ENCODE data around the gene IL25. TPM values are rescaled to one million over a fixed set of nuclear protein-coding genes. Genes with fewer than 3 reads are reported as not detected.
A peak's percentile ranks its signal among the peaks of the same experiment; 100 is the strongest.

Gene IL25
- total and polyA plus RNA-seq, 9 donors, result not detected

DNA sequence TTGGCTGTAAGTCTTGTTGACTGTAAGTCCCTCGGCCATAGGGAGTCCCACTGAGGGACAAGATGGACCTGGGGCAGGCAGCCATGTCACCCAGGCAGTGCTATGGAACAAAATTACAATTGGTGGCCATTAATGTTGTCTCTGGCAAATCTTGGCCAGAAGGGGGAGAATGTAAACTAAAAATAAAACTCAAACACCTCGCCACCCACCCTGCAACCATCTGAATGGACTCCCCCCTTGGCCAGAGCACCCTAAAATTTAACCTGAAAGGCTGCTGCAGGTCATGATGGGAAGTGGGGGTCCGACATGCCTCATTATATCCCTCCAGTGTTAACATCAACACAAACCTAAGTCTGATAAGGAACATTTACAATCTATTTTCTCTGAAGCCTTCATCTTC lies 28.1 kb upstream of the IL25 start:
- H3K4me3 ChIP-seq (ENCODE audit: low read length), result no peak overlapping the region
- no peaks in the 10 kb centered on the region for H3K9me3 ChIP-seq (replicated peaks; ENCODE audit: control insufficient read depth, low read depth, low read length)
- H3K27me3 ChIP-seq (ENCODE audit: control insufficient read depth, insufficient read depth, low read length), result no peaks in the 10 kb centered on the region
- 48% methylated on average over 2 of the region's 3 CpGs for WGBS (ENCODE audit: insufficient coverage)
- H3K4me1 ChIP-seq (ENCODE audit: control insufficient read depth, insufficient read depth, low read length), result no peaks in the 10 kb centered on the region
- peaks cover 15% of the 10 kb centered on the region for H3K36me3 ChIP-seq (ENCODE audit: control insufficient read depth, insufficient read depth, low read length)
- no peak for DNase-seq
- H3K27ac ChIP-seq (ENCODE audit: low read length), result no peak overlapping the region

DNA sequence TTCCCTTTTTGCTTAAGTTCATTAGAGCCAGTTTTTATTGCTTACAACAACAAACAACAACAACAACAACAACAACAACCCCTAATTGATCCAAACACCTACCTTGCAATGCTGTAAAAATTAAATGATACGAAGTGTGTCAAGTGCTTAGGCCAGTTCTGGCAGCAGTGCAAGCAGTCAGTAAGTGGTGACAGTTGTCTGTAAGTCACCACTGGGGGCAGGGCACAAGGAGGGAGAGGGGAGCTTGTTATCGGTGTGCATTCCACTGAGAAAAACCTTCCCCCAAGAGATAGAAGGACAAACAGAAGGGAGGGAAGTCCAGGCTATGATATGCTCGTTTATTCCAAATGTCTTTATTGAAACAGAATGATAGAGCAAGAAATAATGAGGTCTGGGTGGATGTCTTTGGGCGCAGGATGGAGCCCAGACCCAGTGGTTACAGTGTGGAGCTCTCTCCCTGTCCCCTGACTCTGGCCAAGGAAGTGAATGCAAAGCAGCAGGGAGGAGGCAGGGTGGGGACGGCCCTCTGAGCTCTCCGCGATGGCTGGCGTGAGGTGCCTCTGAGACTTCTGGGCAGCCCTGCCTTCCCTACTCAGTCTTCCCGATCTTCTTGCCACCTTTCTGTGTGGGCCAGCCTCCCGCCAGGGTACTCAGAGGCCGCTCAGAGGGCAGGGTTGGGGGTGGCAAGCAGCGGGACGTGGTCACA lies 26.5 kb upstream of the IL25 start:
- no peak overlapping the region for H3K27ac ChIP-seq (ENCODE audit: low read length)

DNA sequence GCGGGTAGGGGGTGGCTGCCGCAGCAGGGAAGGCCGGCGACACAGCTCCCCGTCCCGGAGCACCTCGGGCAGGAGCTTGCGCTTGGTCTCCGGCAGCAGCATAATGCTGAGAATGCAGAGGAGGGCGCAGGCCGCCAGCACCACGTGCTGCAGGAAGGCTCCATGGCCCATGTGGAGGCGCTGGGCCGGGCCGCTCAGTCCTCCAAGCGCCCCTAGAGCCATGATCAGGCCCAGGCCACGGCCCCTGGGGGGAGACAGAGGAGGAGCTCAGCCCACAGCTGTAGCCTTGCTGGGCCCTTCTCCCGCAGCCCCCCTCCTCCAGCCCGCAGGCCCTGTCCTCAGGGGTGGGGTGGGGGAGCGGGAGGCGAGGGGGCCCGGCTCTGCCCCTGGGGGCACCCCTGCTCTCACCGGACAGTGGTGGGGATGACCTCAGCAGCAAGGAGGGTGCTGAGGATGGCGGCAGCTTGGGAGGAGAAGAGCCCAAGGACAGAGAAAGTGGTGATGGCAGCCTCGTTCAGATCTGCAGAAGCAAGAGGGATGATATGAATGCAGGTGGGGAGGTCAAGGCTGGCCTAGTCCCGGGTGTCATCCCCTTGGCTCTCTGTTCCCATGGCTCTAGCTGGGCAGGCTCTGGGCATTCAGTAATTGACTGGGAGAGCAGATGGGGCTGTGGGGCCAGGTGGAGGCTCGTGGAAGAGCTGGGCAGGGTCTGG lies 25.8 kb upstream of the IL25 start:
- Histone ChIP-seq H3K4me1 (ENCODE audit: control insufficient read depth, insufficient read depth, low read length) (peaks cover 4% of the 10 kb centered on the region), H3K27ac (ENCODE audit: low read length) (no peak overlapping the region), H3K36me3 (ENCODE audit: control insufficient read depth, insufficient read depth, low read length) (peaks cover 16% of the 10 kb centered on the region), H3K9me3 (replicated peaks; ENCODE audit: control insufficient read depth, low read depth, low read length) (no peaks in the 10 kb centered on the region), H3K27me3 (ENCODE audit: control insufficient read depth, insufficient read depth, low read length) (peaks cover 5% of the 10 kb centered on the region), H3K4me3 (ENCODE audit: low read length) (no peak overlapping the region)
- no peak for DNase-seq
- WGBS (ENCODE audit: insufficient coverage), result 67% methylated on average over 21 of the region's 27 CpGs

More for the DNA sequence above, 26.5 kb upstream of the IL25 start:
- no peaks in the 10 kb centered on the region for H3K9me3 ChIP-seq (replicated peaks; ENCODE audit: control insufficient read depth, low read depth, low read length)
- no peak for DNase-seq
- H3K27me3 ChIP-seq (ENCODE audit: control insufficient read depth, insufficient read depth, low read length), result no peaks in the 10 kb centered on the region
- no peaks in the 10 kb centered on the region for H3K4me1 ChIP-seq (ENCODE audit: control insufficient read depth, insufficient read depth, low read length)
- WGBS (ENCODE audit: insufficient coverage), result 76% methylated on average over 7 of the region's 13 CpGs
- no peak overlapping the region for H3K4me3 ChIP-seq (ENCODE audit: low read length)
- H3K36me3 ChIP-seq (ENCODE audit: control insufficient read depth, insufficient read depth, low read length), result peaks cover 16% of the 10 kb centered on the region

DNA sequence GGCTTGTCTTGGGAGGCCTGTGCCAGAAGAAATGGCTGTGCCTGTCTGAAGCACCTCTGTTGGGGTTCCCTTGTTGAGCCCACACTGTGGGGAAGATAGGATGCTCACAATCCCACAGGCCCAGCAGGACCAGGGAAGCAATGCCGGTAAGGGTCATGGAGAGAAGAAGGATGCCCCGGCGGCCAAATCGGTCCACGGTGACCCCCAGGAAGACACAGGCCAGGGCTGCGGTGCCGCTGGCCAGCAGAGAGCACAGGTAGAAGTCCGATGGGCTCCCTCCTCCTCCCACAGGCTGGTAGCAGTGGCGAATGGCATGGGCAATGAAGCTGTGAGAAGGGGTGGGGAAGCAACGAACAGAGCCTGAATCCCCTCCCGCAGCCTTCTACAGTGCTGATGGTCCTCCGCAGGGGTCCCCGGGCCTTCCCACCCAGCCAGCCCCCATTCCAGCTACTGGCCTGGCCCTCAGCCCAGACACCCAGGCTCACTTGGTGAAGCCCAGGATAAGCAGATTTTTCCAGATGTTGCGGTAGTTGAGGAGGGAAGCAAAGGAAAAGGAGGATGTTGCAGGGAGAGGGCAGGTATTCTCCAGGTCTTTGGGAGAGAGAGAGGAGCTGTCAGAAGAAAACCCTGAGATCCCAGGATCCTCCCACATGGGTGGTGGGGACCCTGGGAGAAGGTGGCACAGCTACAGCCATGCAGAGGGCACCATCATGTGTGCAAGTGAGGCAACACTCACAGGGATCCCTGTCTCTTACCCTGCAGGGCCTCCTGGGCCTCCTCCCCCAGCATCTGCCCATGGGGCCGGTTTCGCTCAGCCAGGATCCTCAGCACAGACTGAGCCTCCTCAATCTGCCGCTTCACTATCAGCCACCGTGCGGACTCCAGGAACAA lies 25.0 kb upstream of the IL25 start:
- Histone ChIP-seq H3K36me3 (ENCODE audit: control insufficient read depth, insufficient read depth, low read length) (peaks cover 16% of the 10 kb centered on the region), H3K27ac (ENCODE audit: low read length) (no peak overlapping the region), H3K27me3 (ENCODE audit: control insufficient read depth, insufficient read depth, low read length) (peaks cover 10% of the 10 kb centered on the region), H3K4me3 (ENCODE audit: low read length) (no peak overlapping the region), H3K4me1 (ENCODE audit: control insufficient read depth, insufficient read depth, low read length) (peaks cover 10% of the 10 kb centered on the region), H3K9me3 (replicated peaks; ENCODE audit: control insufficient read depth, low read depth, low read length) (no peaks in the 10 kb centered on the region)
- 82% methylated on average over 8 of the region's 19 CpGs for WGBS (ENCODE audit: insufficient coverage)
- no peak for DNase-seq

DNA sequence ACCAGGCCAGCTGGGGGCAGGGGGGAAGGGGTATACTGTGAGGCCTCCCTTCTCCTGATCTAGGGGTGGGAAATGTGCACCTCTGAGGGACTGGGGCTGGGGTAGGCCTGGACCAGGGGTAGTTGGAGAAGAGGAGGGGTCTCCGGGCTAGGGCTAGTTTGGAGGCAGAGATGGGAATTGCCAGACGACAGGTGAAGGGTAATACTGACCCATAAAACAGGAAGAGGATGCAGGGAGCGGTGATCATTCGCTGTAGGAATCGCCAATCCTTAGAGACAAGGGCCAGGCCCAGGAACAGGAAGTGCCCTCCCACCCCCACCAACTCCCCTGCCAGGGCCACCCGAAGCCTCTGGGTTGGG lies 24.3 kb upstream of the IL25 start:
- no peak overlapping the region for H3K27ac ChIP-seq (ENCODE audit: low read length)
- H3K4me1 ChIP-seq (ENCODE audit: control insufficient read depth, insufficient read depth, low read length), result peaks cover 13% of the 10 kb centered on the region
- H3K27me3 ChIP-seq (ENCODE audit: control insufficient read depth, insufficient read depth, low read length), result peaks cover 10% of the 10 kb centered on the region
- 100% methylated on average over 1 of the region's 6 CpGs for WGBS (ENCODE audit: insufficient coverage)
- H3K36me3 ChIP-seq (ENCODE audit: control insufficient read depth, insufficient read depth, low read length), result peaks cover 16% of the 10 kb centered on the region
- DNase-seq, result no peak
- H3K9me3 ChIP-seq (replicated peaks; ENCODE audit: control insufficient read depth, low read depth, low read length), result no peaks in the 10 kb centered on the region
- no peak overlapping the region for H3K4me3 ChIP-seq (ENCODE audit: low read length)

DNA sequence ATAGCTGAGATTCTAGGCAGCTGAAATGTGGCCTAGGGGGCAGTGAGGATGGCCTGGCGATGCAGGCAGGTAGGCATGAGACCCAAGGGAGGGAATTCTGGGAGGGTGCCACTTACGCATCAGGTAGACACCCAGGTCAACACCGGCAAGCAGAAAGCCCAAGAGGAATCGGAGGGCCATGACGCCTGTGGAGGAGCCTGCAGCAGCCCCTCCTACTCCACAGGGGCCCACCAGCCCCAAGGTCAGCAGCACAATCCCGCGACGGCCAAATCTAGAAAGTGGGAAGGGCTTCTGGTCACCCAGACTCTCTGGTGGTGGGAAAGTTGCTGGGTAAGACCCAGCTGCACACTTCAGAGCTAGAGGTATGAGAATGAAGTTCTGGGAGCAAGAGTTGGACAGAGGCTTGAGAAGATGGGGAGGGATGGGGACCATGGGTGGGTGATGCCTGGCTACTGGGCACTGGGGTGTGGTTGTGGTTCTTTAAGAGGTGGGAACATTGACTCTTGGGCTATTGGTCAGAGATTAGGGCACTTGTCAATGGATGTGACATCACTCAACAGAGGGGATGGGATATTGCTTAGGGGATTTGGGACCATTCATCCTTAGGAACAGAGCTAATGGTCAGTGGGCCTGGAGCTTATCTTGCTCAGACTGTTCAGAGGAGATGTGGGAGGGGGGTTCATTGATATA lies 23.3 kb upstream of the IL25 start:
- Histone ChIP-seq H3K36me3 (ENCODE audit: control insufficient read depth, insufficient read depth, low read length) (peaks cover 16% of the 10 kb centered on the region), H3K4me1 (ENCODE audit: control insufficient read depth, insufficient read depth, low read length) (peaks cover 14% of the 10 kb centered on the region), H3K27ac (ENCODE audit: low read length) (no peak overlapping the region), H3K9me3 (replicated peaks; ENCODE audit: control insufficient read depth, low read depth, low read length) (no peaks in the 10 kb centered on the region), H3K27me3 (ENCODE audit: control insufficient read depth, insufficient read depth, low read length) (peaks cover 16% of the 10 kb centered on the region), H3K4me3 (ENCODE audit: low read length) (no peak overlapping the region)
- 86% methylated on average over 7 of the region's 8 CpGs for WGBS (ENCODE audit: insufficient coverage)
- no peak for DNase-seq

GRCh38 chr14:23351681-23352505 lies 20.7 kb upstream of the IL25 start:
- WGBS (ENCODE audit: insufficient coverage), result 7% methylated on average over 44 of the region's 61 CpGs
- no peak overlapping the region for H3K27ac ChIP-seq (ENCODE audit: low read length)
- H3K4me1 ChIP-seq (ENCODE audit: control insufficient read depth, insufficient read depth, low read length), result peaks cover 14% of the 10 kb centered on the region
- H3K4me3 ChIP-seq (ENCODE audit: low read length), result peak overlapping the region; percentile 64
- H3K27me3 ChIP-seq (ENCODE audit: control insufficient read depth, insufficient read depth, low read length), result peaks cover 16% of the 10 kb centered on the region
- H3K36me3 ChIP-seq (ENCODE audit: control insufficient read depth, insufficient read depth, low read length), result peaks cover 24% of the 10 kb centered on the region
- DNase-seq, result peak; percentile 38
- H3K9me3 ChIP-seq (replicated peaks; ENCODE audit: control insufficient read depth, low read depth, low read length), result no peaks in the 10 kb centered on the region

- Histone ChIP-seq H3K27ac (ENCODE audit: low read length) (peak within 1 kb of the TSS; percentile 2), H3K27me3 (ENCODE audit: control insufficient read depth, insufficient read depth, low read length) (peaks cover 16% of the 10 kb centered on the region), H3K9me3 (replicated peaks; ENCODE audit: control insufficient read depth, low read depth, low read length) (no peaks in the 10 kb centered on the region), H3K4me3 (ENCODE audit: low read length) (peak within 1 kb of the TSS; percentile 64), H3K36me3 (ENCODE audit: control insufficient read depth, insufficient read depth, low read length) (peaks cover 31% of the 10 kb centered on the region), H3K4me1 (ENCODE audit: control insufficient read depth, insufficient read depth, low read length) (peaks cover 14% of the 10 kb centered on the region)
- peak; percentile 96 for DNase-seq
- WGBS (ENCODE audit: insufficient coverage), result 2% methylated on average over 25 of the region's 42 CpGs
Observed at GRCh38 chr14:23352506-23353432, 19.8 kb upstream of the IL25 start, which contains the start of gene SLC22A17. Gene SLC22A17, minus strand, starts transcription at chr14:23352887.

Measured in muscle of leg (tissue), 11 donors.